GM18502 (cell line): ENCODE results near the gene PCDHGB6.
"Not testable (repeated sequence)": the region's sequence is repeated elsewhere in the genome, so short reads cannot be mapped to it uniquely, and the experiment has no call there.

Experiments used
- ATAC-seq: cut with Tn5 transposase; IDR thresholded peaks from one replicate; pipeline ENCODE4 v1.9.1; 2021; ENCODE audit warnings: mild to moderate bottlenecking; ENCODE audit not compliant: unreplicated experiment, poor library complexity

The PCDHGB6 gene

DNA sequence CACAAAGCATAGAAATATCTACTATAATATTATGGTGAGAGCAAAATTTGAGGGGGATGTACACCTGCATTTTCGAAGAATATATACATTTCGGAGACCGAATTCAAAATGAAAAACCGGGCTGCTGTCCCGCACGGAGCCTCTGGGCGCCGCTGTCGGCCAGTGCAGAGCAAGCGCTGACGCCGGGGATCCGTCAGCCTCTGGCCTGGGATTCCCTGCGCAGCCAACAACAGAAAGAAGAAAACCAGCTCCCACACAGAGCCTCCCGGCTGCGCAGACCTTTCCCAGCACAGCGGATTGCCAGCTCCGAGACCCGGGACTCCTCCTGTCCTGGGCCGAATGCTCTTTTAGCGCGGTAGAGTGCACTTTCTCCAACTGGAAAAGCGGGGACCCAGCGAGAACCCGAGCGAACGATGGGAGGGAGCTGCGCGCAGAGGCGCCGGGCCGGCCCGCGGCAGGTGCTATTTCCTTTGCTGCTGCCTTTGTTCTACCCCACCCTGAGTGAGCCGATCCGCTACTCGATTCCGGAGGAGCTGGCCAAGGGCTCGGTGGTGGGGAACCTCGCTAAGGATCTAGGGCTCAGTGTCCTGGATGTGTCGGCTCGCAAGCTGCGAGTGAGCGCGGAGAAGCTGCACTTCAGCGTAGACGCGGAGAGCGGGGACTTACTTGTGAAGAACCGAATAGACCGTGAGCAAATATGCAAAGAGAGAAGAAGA, at the start of gene PCDHGB6:
Gene PCDHGB6, plus strand, starts transcription at position 232 of the 716 bp plus-strand sequence. Its CDS starts 182 bp downstream, at position 414.
- peak; percentile 86 for ATAC-seq

GRCh38 chr5:141359790-141360426, 47.9 kb upstream of the PCDHGB6 start, which contains the start of gene PCDHGB2:
Gene PCDHGB2, plus strand, starts transcription at chr5:141359994. Its CDS starts 142 bp downstream, at chr5:141360136.
- peak; percentile 47 for ATAC-seq

- no peak for ATAC-seq
Observed at GRCh38 chr5:141360685-141361084, 47.1 kb upstream of the PCDHGB6 start.

DNA sequence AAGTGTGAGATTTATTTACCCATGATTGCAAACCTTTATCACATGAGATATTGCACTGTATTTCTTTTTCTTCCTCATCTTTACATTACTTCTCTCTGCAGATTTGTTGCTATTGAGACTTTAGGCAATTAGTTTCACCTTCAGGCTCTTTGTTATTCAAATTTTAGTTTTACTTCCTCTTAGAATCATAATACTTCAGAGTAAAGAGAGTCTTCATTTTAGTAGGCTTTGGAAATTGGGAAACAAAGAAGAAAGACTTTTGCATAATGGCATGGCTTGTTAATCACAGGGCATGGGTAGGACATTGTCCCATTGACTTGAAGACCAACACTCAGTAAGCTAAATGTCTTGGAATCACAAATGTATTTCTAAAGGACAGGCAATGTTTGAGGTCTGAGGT, 45.1 kb upstream of the PCDHGB6 start:
- no peak for ATAC-seq

DNA sequence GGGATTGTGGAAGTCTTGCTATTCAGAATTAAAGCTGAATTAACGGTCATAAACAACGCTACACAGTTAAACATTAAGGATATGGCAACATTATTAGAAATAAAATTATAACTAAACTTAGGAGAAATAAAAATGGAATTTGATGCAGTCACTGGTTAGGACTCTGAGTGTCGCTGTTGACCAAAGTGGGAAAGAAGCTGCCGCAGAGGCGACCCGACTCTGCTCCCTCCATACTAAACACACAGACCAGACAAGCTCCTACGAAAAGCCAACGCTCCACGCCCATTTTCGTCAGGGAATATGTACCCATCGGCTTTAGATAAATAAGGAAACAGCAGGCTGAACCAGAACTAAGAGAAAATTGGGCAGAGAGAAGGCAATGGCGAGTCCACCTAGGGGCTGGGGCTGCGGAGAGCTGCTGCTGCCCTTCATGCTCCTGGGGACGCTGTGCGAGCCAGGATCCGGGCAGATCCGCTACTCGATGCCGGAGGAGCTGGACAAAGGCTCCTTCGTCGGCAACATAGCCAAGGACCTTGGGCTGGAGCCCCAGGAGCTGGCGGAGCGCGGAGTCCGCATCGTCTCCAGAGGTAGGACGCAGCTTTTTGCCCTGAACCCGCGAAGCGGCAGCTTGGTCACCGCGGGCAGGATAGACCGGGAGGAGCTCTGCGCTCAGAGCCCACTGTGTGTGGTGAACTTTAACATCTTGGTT, 43.7 kb upstream of the PCDHGB6 start, which contains the start of gene PCDHGA5:
Gene PCDHGA5, plus strand, starts transcription at position 211 of the 709 bp plus-strand sequence. Its CDS starts 169 bp downstream, at position 380.
- ATAC-seq: no peak

- no peak for ATAC-seq
Observed at GRCh38 chr5:141366016-141366896, 41.6 kb upstream of the PCDHGB6 start.

DNA sequence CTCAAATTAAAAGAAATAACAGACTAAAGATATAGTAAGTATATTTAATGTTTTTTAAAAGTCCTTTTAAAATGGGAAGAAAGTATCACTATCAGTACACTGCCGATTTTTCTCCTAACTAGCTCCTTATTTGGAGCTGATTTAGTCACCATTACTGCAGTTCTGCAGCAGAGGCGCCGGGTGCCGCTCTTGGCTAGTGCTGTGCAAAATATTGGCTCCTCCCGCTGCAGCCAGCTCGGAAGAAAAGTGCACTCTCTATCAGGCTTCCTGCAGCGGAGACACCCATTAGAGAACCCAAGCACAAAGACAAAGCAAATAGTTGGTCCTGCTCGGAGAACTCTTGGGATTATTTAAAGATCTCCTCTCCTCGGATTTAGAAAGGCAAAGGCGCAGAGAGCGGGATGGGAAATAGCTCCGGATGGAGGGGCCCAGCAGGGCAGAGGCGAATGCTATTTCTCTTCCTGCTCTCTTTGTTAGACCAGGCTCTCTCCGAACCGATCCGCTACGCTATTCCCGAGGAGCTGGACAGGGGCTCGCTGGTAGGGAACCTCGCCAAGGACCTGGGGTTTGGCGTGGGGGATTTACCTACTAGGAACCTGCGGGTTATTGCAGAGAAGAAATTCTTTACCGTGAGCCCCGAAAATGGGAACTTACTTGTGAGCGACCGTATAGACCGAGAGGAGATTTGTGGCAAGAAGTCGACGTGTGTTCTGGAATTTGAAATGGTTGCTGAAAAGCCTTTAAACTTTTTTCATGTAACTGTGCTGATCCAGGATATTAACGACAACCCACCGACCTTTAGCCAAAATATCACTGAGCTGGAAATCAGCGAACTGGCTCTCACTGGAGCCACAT, 37.6 kb upstream of the PCDHGB6 start, which contains the start of gene PCDHGB3:
Gene PCDHGB3, plus strand, starts transcription at position 249 of the 855 bp plus-strand sequence. Its CDS starts 153 bp downstream, at position 402.
- peak; percentile 61 for ATAC-seq

- ATAC-seq: no peak
Observed at GRCh38 chr5:141371572-141372475, 36.0 kb upstream of the PCDHGB6 start.

- no peak for ATAC-seq
Observed at GRCh38 chr5:141373673-141374317, 34.0 kb upstream of the PCDHGB6 start, which contains the start of gene PCDHGA6. Gene PCDHGA6, plus strand, starts transcription at chr5:141373891. Its CDS starts 193 bp downstream, at chr5:141374084.

- no peak for ATAC-seq
Observed at GRCh38 chr5:141374627-141375026, 33.2 kb upstream of the PCDHGB6 start.

GRCh38 chr5:141375444-141376155, 32.2 kb upstream of the PCDHGB6 start:
- ATAC-seq: not testable (repeated sequence)

DNA sequence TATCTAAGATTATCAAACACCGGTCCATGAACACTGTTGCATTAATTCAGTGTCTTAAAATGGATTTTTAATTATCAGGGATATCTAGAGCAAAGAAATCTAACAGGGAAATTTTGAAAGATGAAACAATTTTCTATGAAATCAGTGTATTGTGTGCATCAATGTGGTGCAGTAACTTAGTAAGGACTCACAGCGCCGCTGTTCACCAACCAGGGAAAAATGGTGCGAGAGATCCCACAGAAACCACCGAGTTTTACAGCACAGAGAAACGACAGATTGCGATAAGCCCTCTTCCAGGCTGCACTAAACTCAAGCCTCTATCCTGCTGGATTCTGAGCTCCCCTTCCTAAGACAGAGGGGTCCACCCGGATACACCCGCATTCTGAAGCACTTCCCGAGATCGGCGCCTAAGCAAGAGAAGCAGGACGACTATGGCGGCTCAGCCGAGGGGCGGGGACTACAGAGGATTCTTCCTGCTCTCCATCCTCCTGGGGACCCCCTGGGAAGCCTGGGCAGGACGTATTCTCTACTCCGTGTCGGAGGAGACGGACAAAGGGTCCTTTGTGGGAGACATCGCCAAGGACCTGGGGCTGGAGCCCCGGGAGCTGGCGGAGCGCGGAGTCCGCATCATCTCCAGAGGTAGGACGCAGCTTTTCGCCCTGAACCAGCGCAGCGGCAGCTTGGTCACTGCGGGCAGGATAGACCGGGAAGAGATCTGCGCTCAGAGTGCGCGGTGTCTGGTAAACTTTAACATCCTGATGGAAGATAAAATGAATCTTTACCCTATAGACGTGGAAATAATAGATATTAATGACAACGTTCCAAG, 25.1 kb upstream of the PCDHGB6 start, which contains the start of gene PCDHGA7:
Gene PCDHGA7, plus strand, starts transcription at position 274 of the 826 bp plus-strand sequence. Its CDS starts 158 bp downstream, at position 432.
- ATAC-seq: no peak

DNA sequence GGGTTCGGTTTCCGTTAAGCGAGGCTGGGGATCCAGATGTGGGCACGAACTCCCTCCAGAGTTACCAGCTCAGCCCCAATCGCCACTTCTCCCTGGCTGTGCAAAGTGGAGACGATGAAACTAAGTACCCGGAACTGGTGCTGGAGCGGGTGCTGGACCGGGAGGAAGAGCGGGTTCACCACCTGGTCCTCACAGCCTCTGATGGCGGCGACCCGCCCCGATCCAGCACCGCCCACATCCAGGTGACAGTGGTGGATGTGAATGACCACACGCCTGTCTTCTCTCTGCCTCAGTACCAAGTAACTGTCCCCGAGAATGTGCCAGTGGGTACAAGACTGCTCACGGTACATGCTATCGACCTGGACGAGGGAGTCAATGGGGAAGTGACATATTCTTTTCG, 24.5 kb upstream of the PCDHGB6 start:
- ATAC-seq: no peak

GRCh38 chr5:141384471-141385267, 23.2 kb upstream of the PCDHGB6 start:
- ATAC-seq: no peak
